Stimulated activated CD4-positive, alpha-beta T cell treated with anti-CD3 and anti-CD28 coated beads, Interleukin-4, amount 100 ng/mL, for 24 hours (primary cell): ENCODE data around the gene FAM124B.
A peak's percentile ranks its signal among the peaks of the same experiment; 100 is the strongest.

ENCODE experiments used
- DNase-seq: peaks from one replicate; pipeline ENCODE4 v3.0.0-alpha.2; 2020

The FAM124B gene

DNA sequence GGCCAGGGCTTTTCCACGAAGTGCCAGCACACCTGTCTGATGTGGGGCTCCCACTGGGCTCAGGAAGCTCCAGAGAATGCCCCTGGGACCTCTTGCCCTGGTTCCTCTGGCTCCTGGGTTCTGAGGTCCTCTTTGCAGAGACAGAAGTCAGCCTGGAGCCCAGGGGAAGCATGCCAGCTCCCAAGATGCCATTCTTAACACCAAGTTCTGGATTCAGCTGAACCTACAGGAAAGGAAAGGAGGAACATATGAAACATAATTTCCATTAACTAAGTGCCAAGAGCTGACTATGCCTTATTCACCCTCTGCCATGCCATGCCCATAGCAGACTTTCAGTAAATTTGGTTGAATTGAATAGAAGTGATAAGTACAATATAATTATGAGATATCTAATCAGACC, 21.9 kb downstream of the FAM124B start:
- DNase-seq = no peak

DNA sequence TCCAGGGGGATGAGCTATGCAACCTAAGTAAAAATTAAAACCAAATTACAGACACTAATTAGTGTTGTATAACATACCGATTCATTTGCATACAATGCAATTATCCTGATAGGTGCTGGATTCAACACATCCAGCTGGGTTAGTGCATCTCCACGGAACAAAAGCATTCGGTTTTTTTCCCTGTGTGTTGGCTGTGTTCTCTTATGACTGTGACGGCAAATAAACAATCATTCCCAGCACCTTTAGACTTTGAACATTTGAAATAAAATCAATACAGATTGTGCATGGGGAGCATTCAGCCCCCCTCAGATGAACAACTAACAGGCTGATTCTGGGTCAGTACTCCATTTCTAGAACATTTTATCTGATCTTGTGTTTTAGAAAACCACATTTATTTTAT, 22.7 kb downstream of the FAM124B start:
- DNase-seq = no peak

DNA sequence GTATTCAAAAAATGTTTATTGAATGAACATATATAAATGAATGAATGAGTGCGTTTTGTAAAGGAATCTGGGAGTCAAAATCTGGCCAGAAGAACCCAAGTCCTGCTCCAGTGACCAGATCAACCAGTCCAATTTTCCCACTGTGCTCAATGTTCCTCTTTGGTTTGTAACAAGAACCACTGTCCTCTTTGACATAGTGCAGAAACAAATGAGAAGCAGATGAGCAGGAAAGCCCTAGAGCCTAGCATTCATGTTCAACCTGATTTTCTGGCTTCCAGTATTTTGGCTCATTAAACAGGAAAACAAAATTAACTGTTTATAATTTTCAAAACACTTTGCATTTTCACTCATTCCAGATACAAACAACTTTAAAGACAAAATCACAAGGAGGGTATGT, 23.2 kb downstream of the FAM124B start:
- DNase-seq = no peak

GRCh38 chr2:224377751-224378700, 23.9 kb downstream of the FAM124B start:
- DNase-seq = no peak

DNA sequence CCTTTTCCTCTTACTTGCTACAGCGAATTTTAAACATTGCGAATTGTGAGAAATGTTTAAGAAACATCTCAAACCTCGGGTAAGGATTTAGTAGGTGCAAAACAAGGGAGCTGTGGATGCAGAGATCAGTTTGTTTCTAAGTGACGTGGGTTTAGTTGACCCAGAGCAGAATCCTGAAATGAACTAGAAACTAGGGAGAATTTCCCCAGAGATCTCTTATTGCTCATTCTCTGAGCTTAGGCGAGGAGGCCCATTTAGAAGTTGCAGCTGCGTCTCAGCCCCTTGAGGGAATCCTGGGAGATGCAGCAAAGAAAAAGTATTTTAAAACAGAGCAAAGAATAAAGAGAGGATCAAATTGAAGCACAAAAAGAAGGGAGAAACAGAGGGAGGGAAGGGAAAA, 29.3 kb downstream of the FAM124B start:
- DNase-seq = no peak

DNA sequence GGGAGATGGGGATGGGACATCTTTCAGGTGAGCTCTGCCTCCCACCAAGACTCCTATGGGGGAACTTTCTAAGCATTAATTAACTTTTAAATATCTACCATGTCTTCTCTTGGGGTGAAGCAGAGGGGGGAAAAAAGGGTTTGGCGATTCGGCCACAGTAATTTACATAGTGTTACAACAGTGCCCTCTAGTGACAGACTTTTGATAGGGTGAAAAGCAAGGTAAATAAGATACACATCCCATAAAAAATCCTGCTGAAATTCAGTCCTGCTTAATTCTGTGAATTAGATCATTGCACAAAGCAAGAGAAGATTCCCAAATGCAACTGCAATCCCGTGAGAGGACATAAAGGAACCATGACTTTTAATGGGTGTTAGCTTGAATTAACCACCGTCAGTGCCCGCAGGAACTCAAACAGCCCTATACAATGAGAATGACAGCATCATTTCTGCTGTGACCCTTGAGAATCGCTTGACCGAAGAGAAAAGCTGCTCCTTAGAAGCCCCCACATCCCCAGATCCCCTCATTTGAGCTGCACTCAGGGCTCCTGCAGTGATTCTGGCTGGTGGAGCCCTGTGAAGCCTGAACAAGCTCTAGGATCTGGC, 32.8 kb downstream of the FAM124B start:
- peak; percentile 11 for DNase-seq

DNA sequence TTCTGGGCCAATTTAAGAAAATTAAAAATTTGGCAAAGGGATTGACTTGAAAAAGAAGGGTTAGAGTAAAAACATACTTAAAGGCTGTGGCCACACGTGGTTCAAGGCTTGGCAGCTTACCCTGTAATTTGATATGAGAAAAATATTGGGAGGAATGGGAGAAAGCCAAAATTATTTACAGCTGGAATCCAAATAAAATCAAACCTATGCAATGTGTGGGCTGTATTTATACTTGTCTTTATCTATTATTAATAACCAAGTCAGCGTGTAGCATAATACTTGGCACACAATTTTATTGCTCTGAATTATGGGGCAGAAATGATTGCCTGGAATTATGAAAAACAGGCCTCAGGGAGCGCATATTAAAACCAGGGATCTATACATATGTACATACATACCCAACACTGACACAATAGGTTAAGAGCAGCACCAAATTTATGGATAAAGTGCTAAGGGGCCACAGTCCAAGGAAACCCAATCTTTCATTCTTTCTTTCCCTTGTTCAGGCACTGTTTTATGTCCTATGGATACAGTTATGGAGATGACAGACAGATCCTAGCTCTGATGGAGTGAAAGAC, 35.6 kb downstream of the FAM124B start:
- no peak for DNase-seq

- DNase-seq = no peak
Observed at GRCh38 chr2:224365331-224365730, 36.6 kb downstream of the FAM124B start.

DNA sequence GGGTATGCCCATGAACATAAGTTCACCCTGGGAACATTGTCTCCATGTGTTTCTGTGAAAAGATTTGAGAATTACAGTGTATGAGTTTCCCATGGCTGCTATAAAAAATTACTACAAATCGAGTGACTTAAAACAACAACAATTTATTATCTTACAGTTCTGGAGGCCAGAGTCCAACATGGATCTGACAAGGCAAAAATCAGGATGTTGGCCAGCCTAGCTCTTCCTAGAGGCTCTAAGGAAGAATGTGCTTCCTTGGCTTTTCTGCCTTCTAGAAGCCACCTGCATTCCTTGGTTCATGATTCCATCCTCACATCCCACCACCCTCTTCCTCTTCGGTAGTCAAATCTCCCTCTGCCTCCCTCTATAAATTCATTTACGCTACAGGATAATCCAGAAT, 38.6 kb downstream of the FAM124B start:
- DNase-seq = no peak

DNA sequence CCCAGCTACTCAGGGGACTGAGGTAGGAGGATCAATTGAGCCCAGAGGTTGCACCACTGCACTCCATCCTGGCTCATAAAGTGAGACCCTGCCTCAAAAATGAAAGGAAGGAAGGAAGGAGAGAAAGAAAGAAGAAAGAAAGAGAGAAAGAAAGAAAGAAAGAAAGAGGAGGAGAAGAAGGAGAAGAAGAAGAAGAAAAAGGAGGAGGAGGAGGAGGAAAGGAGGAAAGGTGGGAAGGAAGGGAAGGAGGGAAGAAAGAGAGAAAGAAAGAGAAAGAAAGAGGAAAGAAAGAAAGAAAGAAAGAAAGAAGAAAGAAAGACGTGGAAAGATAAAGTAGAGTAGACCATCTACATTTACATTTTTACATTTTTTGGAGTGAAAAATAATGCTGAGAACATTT, 39.8 kb downstream of the FAM124B start:
- no peak for DNase-seq

DNA sequence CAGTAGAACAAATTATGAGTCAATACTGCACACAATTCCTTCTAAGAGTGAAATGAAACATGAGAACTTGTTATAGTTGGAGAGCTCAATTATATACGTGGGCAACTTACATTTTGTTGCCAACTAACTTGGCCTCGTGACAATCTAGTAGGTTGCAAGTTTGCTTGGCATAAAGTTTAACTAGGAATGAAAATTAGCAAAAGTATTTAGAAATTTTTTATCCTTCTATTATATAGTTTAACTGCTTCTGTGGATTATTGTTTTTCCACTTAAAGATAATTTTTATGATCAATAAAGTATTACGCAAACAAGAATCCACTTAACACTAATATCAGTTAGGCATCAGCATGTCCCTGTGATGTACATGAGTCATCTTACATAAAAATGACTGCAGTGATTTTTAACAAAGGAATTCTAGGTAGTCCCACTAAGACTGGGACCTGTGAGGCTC, 41.1 kb downstream of the FAM124B start:
- DNase-seq = no peak

DNA sequence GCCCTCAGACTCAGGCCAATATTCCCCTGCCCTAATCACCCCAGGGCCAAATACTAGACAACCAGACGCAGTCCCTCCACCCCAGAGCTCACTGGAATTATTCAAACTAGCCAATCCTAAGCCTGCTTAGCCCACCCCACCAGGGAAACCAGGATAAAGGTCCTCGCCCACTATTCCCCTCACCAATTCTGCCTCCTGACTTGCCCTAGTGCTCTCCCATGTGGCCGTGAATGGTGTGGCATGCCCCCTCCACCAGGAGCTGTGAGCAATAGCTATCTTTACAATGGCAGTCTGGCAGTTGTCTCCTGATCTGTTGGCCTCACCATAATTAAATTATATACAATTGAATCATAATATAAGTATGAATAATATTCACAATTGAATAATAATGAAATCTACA, 42.3 kb downstream of the FAM124B start:
- DNase-seq = peak; percentile 4

- DNase-seq = peak; percentile 68
Observed at GRCh38 chr2:224357098-224357901, 44.6 kb downstream of the FAM124B start.

- DNase-seq = no peak
Observed at GRCh38 chr2:224354632-224355211, 47.2 kb downstream of the FAM124B start.

DNA sequence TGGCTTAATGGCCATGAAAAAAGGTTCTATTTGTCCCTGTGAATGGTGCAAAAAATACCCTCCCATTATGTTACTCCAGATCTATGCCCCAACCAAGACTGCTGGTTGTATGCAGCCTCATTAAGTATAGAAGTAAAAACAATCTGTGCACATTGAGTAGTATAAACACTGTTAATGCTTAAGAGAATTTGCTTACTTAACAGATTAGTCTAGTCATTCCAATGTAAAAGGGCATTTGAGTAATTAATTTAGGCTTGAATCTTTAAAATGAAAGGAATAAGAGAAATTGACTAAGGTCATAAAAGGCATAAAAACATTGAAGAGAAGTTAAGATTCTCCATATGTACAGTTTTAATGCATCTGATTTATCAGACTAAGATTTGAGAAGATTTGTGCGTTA, 51.2 kb downstream of the FAM124B start:
- no peak for DNase-seq

- DNase-seq = no peak
Observed at GRCh38 chr2:224349396-224349795, 52.5 kb downstream of the FAM124B start.

- no peak for DNase-seq
Observed at GRCh38 chr2:224347176-224348051, 54.5 kb downstream of the FAM124B start.

DNA sequence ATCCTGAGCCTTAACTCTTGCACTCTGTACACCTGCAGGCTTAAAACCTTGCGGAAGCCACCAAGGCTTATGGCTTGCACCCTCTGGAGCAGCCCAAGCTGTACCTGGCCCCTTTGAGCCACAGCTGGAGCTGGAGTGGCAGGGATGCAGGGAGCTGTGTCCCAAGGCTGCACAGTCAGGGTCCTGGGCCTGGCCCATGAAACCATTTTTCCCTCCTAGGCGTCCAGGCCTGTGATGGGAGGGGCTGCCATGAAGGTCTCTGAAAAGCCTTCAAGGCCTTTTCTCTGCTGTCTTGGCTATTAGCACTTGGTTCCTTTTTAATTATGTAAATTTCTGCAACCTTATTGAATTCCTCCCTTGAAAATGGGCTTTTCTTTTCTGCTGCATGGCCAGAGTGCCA, 56.4 kb downstream of the FAM124B start:
- no peak for DNase-seq

DNA sequence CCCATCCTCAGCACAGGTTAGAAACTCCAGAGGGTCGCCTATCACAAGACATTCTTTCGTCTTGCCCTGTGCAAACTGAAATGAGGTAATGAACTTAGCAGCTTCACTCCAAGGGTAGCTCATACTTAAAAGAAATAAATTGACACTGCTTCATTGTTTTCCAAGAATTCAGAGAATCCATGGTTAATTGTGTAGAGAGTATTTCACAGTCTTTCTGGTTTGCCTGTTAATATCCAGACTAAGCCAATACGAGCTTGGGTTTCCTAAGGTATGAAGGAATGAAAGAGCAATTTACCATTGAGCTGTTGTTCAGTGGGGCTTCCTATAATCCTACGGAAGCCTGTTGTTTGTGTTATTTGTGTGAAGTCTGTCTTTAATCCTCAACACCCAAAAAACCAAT, 58.7 kb downstream of the FAM124B start:
- DNase-seq = no peak

DNA sequence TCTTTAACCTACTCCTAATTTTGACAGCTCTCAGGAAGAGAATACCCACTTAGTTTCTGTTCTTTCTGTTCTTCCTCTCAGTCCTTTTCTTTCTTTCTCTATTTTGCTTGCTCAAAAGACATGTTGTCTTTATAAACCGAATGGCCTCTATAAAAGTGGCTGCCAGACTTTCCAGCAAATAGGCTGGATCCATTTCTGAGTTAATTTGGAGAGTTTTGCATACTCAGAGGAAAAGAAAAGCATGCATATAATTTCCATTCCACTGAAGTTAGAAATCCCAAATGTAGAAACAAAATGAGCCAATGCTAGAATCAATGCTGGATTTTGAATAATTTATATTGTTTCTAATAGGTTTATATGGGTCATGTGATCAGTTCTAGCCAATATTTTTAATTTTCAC, 65.9 kb downstream of the FAM124B start:
- no peak for DNase-seq

DNA sequence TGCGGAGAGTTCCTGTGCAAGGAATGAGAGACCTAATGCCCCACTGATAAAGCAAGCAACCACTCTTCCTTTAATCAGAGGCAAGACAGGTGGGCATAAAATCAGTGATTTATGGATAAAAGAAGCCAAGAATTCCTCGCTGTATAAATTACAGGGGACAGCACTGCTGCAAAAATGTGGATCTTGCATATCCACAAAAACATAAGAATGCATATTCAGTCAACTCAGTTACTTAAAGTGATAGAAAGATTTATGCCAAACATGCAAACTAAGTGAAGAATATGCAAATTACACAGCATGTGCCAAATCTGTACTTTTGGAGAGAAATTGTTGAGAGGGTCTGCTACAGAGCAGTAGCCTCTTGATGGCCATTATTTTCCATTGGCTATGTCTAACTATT, 67.2 kb downstream of the FAM124B start:
- no peak for DNase-seq
